HG02840 (cell line): Measurements from ENCODE around the gene F5.

Experiments
- ATAC-seq: cut with Tn5 transposase; IDR thresholded peaks from one replicate; pipeline ENCODE4 v1.9.1; 2021; ENCODE audit warnings: mild to moderate bottlenecking, moderate library complexity, moderate number of reproducible peaks; ENCODE audit not compliant: unreplicated experiment, low FRiP score

F5 gene

DNA sequence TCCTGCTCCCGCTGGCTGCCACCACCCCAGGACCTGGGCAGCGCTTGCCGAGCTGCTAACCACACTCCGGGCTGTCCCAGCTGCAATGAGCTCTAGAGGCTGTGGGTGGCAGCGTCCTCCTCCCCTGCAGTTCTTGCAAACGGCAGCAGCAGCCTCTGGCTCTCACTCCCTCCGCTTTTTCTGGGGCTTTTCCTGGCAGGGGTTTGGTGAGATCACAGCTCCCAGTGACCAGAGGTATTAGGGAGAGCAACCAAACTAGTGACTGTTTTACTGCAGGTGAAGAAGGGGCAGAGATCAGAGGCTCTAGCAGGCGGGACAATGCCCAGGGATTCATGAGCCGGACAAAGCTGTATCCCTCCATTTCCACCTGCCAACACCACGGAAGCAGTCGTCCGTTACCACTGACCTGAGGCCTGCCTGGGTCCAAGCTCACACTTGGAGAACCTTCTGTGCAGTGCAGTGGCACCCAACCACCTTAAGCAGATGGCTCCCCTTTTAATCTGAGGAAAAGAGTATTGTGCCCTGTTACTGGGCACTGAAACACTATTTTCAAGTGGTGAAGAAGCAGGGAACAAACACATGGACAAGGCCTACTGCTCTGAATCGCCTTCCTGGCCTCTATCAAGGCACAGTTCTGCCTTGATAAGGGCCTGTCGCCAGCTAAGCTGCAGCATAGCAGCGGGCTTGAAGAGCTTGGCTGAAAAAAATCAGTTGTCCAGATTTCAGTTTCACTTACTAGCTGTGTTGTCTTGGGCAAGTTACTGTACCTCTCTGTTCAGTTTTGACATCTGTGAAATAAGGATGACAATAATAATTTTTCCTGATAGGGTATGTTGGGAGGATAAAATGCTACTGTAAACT lies at the start of gene F5:
F5 (minus strand) TSS at position 87 of the 861 bp plus-strand sequence. CDS start 95 bp downstream, outside the sequence.
- peak; percentile 90 for ATAC-seq

DNA sequence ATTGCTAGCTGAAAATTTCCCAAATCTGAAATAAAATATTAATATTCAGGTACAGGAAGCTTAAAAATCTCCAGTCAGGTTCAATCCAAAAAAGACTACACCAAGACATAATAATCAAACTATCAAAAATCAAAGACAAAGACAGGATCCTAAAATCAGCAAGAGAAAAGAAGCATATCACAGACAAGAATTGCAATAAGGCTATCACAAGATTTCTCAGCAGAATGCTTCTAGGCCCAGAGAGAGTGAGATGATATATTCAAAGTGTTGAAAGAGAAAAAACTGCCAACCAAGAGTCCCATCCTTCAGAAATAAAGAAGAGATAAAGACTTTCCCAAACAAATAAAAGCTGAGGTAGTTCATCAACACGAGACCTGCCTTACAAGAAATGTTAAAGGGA lies 48.6 kb upstream of the F5 start:
- ATAC-seq: no peak

DNA sequence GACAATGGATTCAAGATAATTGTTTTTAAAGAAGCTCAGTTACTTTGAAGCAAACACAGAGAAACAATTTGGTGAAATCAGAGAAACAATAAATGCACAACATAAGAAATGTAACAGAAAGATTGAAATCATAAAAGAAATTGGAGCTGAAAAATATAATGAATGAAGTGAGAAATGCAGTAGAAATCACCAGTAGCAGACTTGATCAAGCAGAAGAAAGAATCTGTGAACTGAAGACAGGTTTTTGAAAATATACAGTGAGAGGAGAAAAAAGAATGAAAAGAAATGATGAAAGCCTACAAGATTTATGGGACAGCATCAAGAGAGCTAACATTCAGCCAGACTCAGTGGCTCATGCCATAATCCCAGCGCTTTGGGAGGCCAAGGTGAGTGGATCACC lies 47.9 kb upstream of the F5 start:
- ATAC-seq: no peak

DNA sequence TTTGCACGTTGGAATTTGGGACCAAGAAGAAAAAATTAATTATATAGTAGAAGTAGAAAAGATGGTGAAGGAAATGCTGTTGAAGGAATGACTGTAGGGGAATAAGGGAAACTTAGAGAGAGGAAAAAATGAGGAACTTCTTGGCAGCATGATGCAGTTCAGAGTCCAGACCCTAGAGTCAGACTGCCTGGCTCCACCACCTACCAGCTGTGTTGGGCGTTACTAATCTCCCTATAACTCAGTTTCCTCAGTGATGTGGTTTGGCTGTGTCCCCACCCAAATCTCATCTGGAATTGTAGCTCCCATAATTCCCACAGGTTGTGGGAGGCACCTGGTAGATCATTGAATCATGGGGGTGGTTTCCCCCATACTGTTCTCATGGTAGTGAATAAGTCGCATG lies 45.0 kb upstream of the F5 start:
- ATAC-seq: no peak

DNA sequence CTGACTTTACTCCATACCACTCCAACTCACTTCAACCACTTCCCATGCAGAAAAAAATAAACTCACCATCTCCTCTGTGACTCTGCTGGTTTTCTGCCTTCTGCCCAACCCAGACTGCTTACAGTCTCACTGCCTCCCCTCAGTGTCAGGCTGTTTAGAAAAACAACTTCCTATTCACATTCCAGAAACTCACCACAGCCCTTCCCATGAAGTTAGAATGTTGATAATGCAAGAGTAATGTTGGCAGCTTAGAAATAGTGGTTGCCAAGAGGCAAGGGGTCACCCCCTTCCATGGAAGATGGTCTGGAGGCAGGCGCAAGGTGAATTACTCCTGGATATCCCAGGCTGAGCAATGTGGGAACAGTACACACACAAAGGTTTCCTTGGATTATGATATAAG lies 43.7 kb upstream of the F5 start, which contains the start of gene SELP:
SELP (minus strand) TSS at position 119 of the 400 bp plus-strand sequence; CDS start at position 69, 50 bp downstream.
- ATAC-seq: no peak

DNA sequence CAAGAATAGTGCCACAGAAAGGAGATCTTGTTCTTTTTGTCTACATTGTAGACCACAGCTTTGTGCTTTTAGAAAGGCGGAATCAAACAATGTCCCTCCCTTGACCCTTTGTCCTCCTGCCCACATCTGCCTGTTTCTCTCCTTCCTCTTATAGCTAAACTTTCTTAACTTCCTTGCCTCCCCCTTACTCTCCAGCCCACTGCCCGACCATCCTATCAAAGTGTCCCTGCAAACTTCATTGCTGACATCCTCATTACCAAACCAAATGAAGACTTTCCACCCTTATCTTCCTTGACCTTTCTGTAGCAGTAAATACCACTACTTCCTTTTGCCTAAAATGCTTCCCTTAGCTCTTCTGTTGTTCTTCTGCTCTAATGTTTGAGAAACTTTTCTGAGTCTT lies 38.6 kb upstream of the F5 start:
- no peak for ATAC-seq

DNA sequence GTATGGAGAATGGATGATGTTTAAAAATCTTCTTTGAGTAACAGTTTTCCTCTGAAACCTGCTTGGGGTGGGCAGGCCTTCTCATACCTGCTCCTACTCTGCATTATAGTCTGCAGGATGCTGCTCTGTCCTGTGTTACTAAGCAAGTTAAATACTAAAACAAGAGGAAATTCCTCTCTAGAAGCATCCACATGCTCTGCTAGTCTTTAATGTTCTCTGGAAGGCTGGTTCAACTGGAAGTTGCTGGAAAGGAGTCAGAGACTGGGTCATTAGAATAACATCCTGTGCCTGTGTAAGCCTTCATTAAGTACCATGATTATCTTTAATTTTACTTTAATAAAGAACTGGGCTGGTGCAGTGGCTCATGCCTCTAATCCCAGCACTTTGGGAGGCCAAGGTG lies 37.8 kb upstream of the F5 start:
- ATAC-seq: no peak

GRCh38 chr1:169623132-169623926 lies 37.0 kb upstream of the F5 start:
- ATAC-seq: no peak

- ATAC-seq: no peak
These were observed 34.3 kb upstream of the F5 start for GRCh38 chr1:169620565-169620964.

- no peak for ATAC-seq
These were observed 32.1 kb upstream of the F5 start for GRCh38 chr1:169618367-169618766.

- no peak for ATAC-seq
These were observed 29.5 kb upstream of the F5 start for GRCh38 chr1:169615803-169616202.

DNA sequence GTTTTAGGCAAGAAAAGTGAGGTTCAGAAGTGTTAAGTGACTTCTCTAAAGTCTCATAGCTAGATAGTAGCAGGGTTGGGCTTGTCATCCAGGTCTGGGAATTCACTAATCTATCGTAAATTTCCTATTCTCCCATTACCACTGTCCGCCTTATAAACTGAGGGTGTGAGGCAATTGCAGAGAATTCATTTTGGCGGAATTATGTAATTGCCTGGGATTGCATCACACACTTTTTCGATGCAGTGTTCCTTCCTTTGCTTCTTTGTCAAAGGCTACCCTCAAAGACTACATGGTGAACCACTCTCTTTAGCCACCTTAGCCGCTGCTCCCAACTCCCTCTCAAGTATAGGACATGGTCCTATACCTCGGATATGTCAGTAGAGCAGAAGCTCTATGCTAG lies 24.6 kb upstream of the F5 start:
- no peak for ATAC-seq

GRCh38 chr1:169610108-169610507 lies 23.8 kb upstream of the F5 start:
- ATAC-seq: no peak

- no peak for ATAC-seq
These were observed 21.9 kb upstream of the F5 start for GRCh38 chr1:169608226-169608625.

DNA sequence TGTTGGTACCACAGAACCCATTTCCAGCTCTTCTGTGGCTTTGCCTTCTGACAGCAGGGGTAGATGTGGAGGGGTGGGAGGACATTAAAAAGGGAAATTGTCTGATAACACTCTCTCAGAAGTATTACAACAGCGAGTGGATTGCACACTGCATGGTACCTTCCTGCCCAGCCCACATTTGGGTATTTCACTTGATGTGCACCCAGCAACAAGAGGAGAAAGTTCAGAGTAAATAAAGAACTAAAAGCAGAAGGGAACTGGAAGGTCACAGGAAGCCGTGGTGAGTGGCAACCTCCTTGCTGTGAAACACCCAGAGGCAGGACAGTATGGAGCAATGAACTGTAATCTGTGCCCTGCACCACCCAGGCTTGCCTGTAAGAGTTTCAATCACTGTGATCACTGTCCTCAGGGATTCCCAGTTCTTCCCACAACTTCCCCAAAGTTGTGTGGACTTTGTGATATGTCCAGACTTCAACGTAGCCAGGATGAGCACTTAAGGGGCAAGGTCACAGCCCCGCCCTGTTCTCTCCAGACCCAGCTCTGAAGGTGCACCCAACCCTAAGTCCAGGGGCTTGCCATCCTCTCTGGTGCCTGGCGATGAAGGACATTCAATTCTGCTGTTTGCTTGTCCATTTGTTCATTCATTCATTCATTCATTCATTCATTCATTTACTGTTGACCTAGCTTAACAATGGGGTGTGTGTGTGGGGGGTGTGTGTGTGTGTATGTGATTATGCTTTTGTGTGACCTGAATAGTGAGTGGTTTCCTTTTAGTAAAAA lies 18.7 kb upstream of the F5 start:
- ATAC-seq: no peak

DNA sequence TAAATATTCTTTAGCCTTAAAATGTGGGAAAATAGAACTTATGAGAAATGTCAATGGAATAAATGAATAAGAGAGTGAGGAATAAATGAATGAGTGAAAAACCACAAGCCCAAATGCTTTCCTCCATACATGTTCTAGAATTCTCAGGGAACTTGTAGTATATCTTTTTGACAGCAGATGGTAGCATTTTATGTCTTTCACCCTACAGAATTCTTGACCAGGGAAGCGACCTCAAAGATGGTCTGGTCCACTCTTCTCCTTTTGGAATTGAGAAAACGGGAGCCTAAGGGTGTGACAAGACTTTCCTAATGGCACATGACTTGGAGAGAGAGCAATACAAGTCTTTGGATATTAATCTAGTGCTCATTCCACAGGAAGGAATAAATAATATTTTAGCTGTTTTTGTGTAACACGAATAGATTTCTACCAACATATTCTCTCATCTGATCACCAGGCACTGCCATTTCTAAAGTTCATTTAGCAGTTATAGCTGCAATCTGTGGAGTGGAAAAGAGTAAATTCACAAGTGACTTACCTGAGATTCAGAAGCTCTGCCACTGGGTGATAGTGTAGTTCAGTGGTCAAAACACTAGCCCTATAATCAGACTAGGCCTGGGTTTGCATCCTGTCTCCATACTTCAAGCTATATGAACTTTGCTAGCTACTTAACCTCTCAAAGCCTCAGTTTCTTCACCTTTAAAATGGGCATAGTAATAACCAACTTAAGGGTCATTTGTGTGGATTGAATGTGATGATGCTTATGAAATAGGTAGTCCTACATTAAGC lies 15.0 kb upstream of the F5 start:
- peak; percentile 61 for ATAC-seq

DNA sequence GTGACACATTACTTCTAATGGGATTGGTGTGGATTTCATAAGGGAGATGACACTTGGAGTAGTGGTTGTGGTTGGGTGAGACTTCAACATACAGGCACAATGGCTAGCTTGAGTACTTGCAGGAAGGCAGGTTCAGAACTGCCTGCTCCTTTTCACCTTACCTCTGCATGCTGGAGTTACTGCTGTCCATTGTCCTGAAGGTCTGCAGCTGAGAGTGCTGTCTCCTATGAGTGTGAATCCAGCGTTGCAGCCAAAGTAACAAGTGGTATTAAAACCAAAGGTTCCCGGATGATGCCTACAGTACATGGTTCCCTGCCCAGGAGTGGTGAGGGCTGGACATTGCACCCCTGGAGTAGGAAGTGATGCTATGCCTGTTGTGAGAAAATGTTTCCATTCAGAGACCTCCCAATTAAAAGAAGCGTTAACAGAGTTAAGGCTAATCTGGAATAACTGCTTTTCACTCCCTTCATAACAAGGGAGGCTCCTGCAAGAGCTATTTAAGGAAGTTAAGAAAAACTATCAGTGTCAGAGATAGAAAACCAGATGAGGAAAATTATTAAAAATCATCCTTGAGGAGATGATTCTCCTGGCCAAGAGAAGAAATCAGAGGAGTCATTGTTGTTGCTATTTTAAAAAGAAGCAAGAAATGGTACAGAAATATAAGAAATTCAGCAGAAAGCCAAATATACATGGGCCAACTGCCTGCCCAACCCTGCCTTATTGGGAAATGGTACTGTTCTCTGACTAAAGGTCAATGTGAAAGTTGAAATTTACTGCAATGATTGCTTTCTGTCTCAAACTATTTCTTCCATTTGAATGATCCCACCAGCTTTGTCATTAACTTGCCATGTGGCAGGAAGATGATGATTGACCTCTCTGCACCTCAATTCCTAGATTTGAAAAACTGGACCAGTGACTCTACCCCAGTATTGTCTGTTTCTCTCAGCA lies 9.8 kb upstream of the F5 start:
- no peak for ATAC-seq

- ATAC-seq: no peak
These were observed 8.1 kb upstream of the F5 start for GRCh38 chr1:169594391-169594790.

- no peak for ATAC-seq
These were observed 4.7 kb upstream of the F5 start for GRCh38 chr1:169590932-169591331.
